ENCODE data around the gene CERK. TPM values are rescaled to one million over a fixed set of nuclear protein-coding genes. Genes with fewer than 3 reads are reported as not detected.

CERK gene
- total and polyA plus RNA-seq, 2 of the 13 experiments (the other 11 are each of a cell fraction or from before 2014, with no cell fraction given) = 40.3 to 41.9 TPM

DNA sequence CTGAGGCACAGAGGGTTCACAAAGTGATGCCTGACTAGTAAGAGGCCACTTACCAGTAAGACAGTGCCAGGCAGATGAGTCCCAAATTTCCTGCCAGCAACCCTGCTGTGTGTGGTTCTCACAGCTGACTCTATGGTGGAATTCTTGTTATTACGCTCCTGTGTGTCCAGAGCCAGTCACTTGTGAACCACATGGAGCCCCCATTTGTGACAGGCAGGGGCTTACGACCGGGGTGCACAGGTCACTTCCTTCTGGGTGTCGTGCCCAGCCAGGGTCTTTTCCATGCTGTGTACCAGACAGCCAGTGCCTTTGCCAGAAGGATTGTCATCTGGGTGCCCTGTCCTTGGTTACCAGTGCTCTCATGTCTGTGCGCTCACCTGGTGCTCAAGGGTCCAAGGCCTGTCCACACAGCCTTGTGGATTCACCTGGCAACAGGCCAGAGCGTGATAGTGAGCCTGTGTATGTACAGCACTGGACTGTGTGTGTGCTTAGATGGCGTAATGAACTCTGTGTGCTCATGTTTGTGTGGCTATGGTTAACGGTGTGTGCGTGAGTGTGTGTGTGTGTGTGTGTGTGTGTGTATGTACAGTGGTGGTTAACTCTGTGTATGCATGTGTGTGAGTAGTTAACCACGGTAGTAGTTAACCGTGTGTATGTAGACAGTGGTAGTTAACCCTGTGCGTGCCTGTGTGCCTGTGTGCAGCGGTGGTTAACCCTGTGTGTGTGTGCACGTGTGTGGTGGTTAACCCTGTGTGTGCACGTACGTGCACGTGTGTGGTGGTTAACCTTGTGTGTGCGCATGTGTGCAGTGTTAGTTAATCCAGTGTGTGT, 99.2 kb downstream of the CERK start:
- BruUV-seq (replicated peaks) = no TSS peak
- no peaks in the 10 kb centered on the region for H3K9me3 ChIP-seq (ENCODE audit: low read length)
- no peaks in the 10 kb centered on the region for H3K79me2 ChIP-seq (ENCODE audit: insufficient read depth, low read length)
- CTCF ChIA-PET (ENCODE audit: low intra/inter-chr PET ratio, low total read pairs) = no interaction called here
- peak; percentile 92 for ATAC-seq
- H3K27ac ChIP-seq (ENCODE audit: extremely low read length, insufficient read depth, low read length) = peak overlapping the region; percentile 86
- H3K4me3 ChIP-seq (replicated peaks in 1 of 3; ENCODE audit: insufficient read depth in 1 of 3, low read depth in 2 of 3, low read length in 3 of 3) = peak overlapping the region in 1 of 3 experiments; percentile 31; a peak in 2 of 6 replicates
- peak overlapping the region; percentile 42 for H3K9ac ChIP-seq (ENCODE audit: insufficient read depth, low read depth, low read length)
- H3K4me2 ChIP-seq (ENCODE audit: low read depth, low read length) = peak overlapping the region; percentile 68
- in situ Hi-C loops (cut with HindIII; ENCODE audit: extremely low pct_ligation_motif_present, low pct_unique_long_range_greater_than_20kb) = no loop called here
- no peak overlapping the region for H2AFZ ChIP-seq (ENCODE audit: low read length)
- 36% methylated on average over 9 of the region's 18 CpGs for WGBS (ENCODE audit: low lambda C conversion rate)
- DNase-seq (ENCODE audit: low spot score) = peak; percentile 99
- no peaks in the 10 kb centered on the region for H3K27me3 ChIP-seq (ENCODE audit: control insufficient read depth in 1 of 2, insufficient read depth in 2 of 2, low read length in 2 of 2)
- no peaks in the 10 kb centered on the region for H3K36me3 ChIP-seq (replicated peaks in 1 of 2; ENCODE audit: control insufficient read depth in 1 of 2, insufficient read depth in 2 of 2, low read length in 2 of 2)
- H3K4me1 ChIP-seq (ENCODE audit: insufficient read depth, low read length) = peaks cover 57% of the 10 kb centered on the region
- peak; percentile 99 for FAIRE-seq
- POLR2A ChIA-PET = no interaction called here
- H4K20me1 ChIP-seq (ENCODE audit: insufficient read depth, low read length) = no peaks in the 10 kb centered on the region
- intact Hi-C loops (cut with micrococcal nuclease; ENCODE audit: unreplicated experiment) = loop anchor here (5.0 kb wide), 1 partner anchor 77 kb away; no protein-coding TSS in a partner anchor
- no peak; the same call in 1 of the 2 replicates for TF ChIP-seq RBAK (CRISPR knock-in tag; IDR thresholded peaks at IDR 0.05)
- no peak for TF ChIP-seq ATAD3A (CRISPR knock-in tag; IDR thresholded peaks at IDR 0.05)
- no peak for TF ChIP-seq ZNF75D (CRISPR knock-in tag; IDR thresholded peaks at IDR 0.05; ENCODE audit: borderline replicate concordance)
- TF ChIP-seq, protein P1, sequence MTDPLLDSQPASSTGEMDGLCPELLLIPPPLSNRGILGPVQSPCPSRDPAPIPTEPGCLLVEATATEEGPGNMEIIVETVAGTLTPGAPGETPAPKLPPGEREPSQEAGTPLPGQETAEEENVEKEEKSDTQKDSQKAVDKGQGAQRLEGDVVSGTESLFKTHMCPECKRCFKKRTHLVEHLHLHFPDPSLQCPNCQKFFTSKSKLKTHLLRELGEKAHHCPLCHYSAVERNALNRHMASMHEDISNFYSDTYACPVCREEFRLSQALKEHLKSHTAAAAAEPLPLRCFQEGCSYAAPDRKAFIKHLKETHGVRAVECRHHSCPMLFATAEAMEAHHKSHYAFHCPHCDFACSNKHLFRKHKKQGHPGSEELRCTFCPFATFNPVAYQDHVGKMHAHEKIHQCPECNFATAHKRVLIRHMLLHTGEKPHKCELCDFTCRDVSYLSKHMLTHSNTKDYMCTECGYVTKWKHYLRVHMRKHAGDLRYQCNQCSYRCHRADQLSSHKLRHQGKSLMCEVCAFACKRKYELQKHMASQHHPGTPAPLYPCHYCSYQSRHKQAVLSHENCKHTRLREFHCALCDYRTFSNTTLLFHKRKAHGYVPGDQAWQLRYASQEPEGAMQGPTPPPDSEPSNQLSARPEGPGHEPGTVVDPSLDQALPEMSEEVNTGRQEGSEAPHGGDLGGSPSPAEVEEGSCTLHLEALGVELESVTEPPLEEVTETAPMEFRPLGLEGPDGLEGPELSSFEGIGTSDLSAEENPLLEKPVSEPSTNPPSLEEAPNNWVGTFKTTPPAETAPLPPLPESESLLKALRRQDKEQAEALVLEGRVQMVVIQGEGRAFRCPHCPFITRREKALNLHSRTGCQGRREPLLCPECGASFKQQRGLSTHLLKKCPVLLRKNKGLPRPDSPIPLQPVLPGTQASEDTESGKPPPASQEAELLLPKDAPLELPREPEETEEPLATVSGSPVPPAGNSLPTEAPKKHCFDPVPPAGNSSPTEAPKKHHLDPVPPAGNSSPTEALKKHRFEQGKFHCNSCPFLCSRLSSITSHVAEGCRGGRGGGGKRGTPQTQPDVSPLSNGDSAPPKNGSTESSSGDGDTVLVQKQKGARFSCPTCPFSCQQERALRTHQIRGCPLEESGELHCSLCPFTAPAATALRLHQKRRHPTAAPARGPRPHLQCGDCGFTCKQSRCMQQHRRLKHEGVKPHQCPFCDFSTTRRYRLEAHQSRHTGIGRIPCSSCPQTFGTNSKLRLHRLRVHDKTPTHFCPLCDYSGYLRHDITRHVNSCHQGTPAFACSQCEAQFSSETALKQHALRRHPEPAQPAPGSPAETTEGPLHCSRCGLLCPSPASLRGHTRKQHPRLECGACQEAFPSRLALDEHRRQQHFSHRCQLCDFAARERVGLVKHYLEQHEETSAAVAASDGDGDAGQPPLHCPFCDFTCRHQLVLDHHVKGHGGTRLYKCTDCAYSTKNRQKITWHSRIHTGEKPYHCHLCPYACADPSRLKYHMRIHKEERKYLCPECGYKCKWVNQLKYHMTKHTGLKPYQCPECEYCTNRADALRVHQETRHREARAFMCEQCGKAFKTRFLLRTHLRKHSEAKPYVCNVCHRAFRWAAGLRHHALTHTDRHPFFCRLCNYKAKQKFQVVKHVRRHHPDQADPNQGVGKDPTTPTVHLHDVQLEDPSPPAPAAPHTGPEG (CRISPR knock-in tag; IDR thresholded peaks at IDR 0.05) = no peak
- TF ChIP-seq ZNF564 (CRISPR knock-in tag; IDR thresholded peaks at IDR 0.05) = no peak; the same call in 1 of the 2 replicates
- TF ChIP-seq ZNF790 (CRISPR knock-in tag; IDR thresholded peaks at IDR 0.05; ENCODE audit: borderline replicate concordance) = peak; percentile 51; the same call in 1 of the 2 replicates
- peak; percentile 21; the same call in 1 of the 2 replicates for TF ChIP-seq KMT2A (CRISPR knock-in tag; IDR thresholded peaks at IDR 0.05)
- peak; percentile 76 for TF ChIP-seq XRCC5 (optimal IDR thresholded peaks at IDR 0.05; ENCODE audit: low read length)
- no peak for TF ChIP-seq ETS1 (CRISPR knock-in tag; IDR thresholded peaks at IDR 0.05)
- TF ChIP-seq HOXA7 (CRISPR knock-in tag; IDR thresholded peaks at IDR 0.05) = no peak; the same call in 1 of the 2 replicates
- TF ChIP-seq REPIN1 (CRISPR knock-in tag; IDR thresholded peaks at IDR 0.05; ENCODE audit: borderline replicate concordance, low read depth) = peak; percentile 95
- no peak for TF ChIP-seq SCMH1 (CRISPR knock-in tag; IDR thresholded peaks at IDR 0.05; ENCODE audit: borderline replicate concordance)
- TF ChIP-seq REL (CRISPR knock-in tag; conservative IDR thresholded peaks at IDR 0.05) = no peak
- TF ChIP-seq ZNF276 (CRISPR knock-in tag; IDR thresholded peaks at IDR 0.05; ENCODE audit: low read depth) = 0 out of 2 replicates have a peak, but pooled peaks have one; percentile 82
- no peak; the same call in 1 of the 2 replicates for TF ChIP-seq ZNF746 (CRISPR knock-in tag; IDR thresholded peaks at IDR 0.05)

Data from HepG2 (cell line).